Measurements from ENCODE around the gene TMEM120B.

DNA sequence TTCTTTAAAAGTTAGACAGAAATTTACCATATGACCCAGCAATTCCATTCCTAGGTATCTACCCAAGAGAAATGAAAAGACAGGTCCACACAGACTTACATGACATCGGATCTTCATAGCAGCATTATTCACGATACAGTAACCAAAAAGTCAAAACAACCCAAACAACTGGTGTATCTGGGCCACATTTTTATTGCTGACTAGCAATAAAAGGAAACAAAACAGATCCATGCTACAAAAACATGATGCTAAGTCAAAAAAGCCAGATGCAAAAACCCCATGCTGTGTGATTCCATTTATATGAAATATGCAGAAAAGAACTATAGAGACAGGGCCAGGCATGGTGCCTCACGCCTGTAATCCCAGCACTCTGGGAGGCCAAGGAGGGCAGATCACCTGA is 12.9 kb downstream of the TMEM120B start:
- TF ChIP-seq CTCF (IDR thresholded peaks at IDR 0.05; ENCODE audit: low read length) (no peak), EZH2 (optimal IDR thresholded peaks at IDR 0.05; ENCODE audit: low read depth, low read length) (no peak)
